PC-9 (cell line): ENCODE measurements around the gene PSEN1. TPM values are rescaled to one million over a fixed set of nuclear protein-coding genes. Genes with fewer than 3 reads are reported as not detected.

Experiments used
- BruUV-seq: library from RNA; stranded (reverse); fragments of 400-500 nt; replicated peaks from 2 replicates; lab custom pipeline; 2021; lab: Mats Ljungman, UMichigan
- CTCF ChIA-PET: fragments of 300-600 bp; sonication (Branson Sonifier 250); formaldehyde crosslinking; loops from one replicate; lab custom pipeline; 2022; ENCODE audit warnings: antibody characterized with exemption; lab: Charles Lee
- POLR2A ChIA-PET: fragments of 300-600 bp; sonication (Branson Sonifier 250); formaldehyde crosslinking; loops from one replicate; lab custom pipeline; 2022; ENCODE audit warnings: antibody characterized with exemption; ENCODE audit not compliant: unreplicated experiment; lab: Charles Lee
- DNase-seq, 2 experiments: peaks; one replicate each; pipeline versions ENCODE4 v3.0.0 to v3.0.0-alpha.2; 2015 to 2022; ENCODE audit warnings: mixed read lengths in 1 of 2
- H2AFZ ChIP-seq: fragments of 200-600 bp; sonication (generic); 2 replicates; pipeline ENCODE4 v1.8.1; 2017; ENCODE audit warnings: antibody characterized with exemption
- H3F3A ChIP-seq: fragments of 200-600 bp; sonication (generic); 2 replicates; pipeline ENCODE4 v1.8.1; 2017; ENCODE audit warnings: antibody characterized with exemption, mild to moderate bottlenecking, low read depth; ENCODE audit not compliant: insufficient read depth
- H3K27ac ChIP-seq: fragments of 200-600 bp; sonication (generic); 2 replicates; pipeline ENCODE4 v1.6.1; 2016; ENCODE audit warnings: mixed run types
- H3K27me3 ChIP-seq: fragments of 200-600 bp; sonication (generic); 2 replicates; pipeline ENCODE4 v1.6.1; 2016; ENCODE audit warnings: low read depth, mixed run types; ENCODE audit not compliant: insufficient read depth
- H3K36me3 ChIP-seq: fragments of 200-600 bp; sonication (generic); 2 replicates; pipeline ENCODE4 v1.6.1; 2016; ENCODE audit warnings: low read depth, mixed run types
- H3K4me1 ChIP-seq: fragments of 200-600 bp; sonication (generic); replicated peaks from 2 replicates; pipeline ENCODE4 v1.6.1; 2016; ENCODE audit warnings: mixed run types; ENCODE audit not compliant: insufficient read depth
- H3K4me2 ChIP-seq: fragments of 200-600 bp; sonication (generic); 2 replicates; pipeline ENCODE4 v1.6.1; 2017; ENCODE audit warnings: mixed run types
- H3K4me3 ChIP-seq: fragments of 200-600 bp; sonication (generic); 2 replicates; pipeline ENCODE4 v1.6.1; 2016; ENCODE audit warnings: mixed run types
- H3K79me2 ChIP-seq: fragments of 200-600 bp; sonication (generic); 2 replicates; pipeline ENCODE4 v1.6.1; 2017; ENCODE audit warnings: low read depth, mixed run types
- H3K9me2 ChIP-seq: fragments of 200-600 bp; sonication (generic); 2 replicates; pipeline ENCODE4 v1.8.1; 2017; ENCODE audit warnings: mild to moderate bottlenecking; ENCODE audit not compliant: insufficient read depth
- H3K9me3 ChIP-seq: fragments of 200-600 bp; sonication (generic); 2 replicates; pipeline ENCODE4 v1.8.1; 2016; ENCODE audit warnings: low read depth; ENCODE audit not compliant: insufficient read depth
- H4K20me1 ChIP-seq: fragments of 200-600 bp; sonication (generic); 2 replicates; pipeline ENCODE4 v1.8.1; 2017; ENCODE audit not compliant: insufficient read depth
- EZH2 ChIP-seq: fragments of 200-600 bp; sonication (generic); IDR thresholded peaks from 2 replicates; pipeline ENCODE4 v1.8.0; 2017; ENCODE audit warnings: antibody characterized with exemption, low read depth
- intact Hi-C: fragments of 100-400 bp; cut with micrococcal nuclease; formaldehyde crosslinking; loops from one replicate; pipeline ENCODE4 v1.10.0; 2022; ENCODE audit not compliant: unreplicated experiment
- total RNA-seq: library from RNA; stranded (reverse); gene quantifications from 2 replicates; pipeline ENCODE4 v1.2.3, GENCODE V29; 2021
- TF ChIP-seq, protein P1 (sequence below): fragments of 200-600 bp; sonication (generic); conservative IDR thresholded peaks from 2 replicates; pipeline ENCODE4 v1.6.1; 2017; ENCODE audit warnings: mixed run types, antibody characterized with exemption, mild to moderate bottlenecking, moderate library complexity

PSEN1 gene
- total RNA-seq, 1 experiment from 2014 or later: 44.0 TPM

- H3K36me3 ChIP-seq: no peaks in the 10 kb centered on the region
- no peaks in the 10 kb centered on the region for H3K9me3 ChIP-seq
- TF ChIP-seq EZH2: no peak
- TF ChIP-seq, protein P1, sequence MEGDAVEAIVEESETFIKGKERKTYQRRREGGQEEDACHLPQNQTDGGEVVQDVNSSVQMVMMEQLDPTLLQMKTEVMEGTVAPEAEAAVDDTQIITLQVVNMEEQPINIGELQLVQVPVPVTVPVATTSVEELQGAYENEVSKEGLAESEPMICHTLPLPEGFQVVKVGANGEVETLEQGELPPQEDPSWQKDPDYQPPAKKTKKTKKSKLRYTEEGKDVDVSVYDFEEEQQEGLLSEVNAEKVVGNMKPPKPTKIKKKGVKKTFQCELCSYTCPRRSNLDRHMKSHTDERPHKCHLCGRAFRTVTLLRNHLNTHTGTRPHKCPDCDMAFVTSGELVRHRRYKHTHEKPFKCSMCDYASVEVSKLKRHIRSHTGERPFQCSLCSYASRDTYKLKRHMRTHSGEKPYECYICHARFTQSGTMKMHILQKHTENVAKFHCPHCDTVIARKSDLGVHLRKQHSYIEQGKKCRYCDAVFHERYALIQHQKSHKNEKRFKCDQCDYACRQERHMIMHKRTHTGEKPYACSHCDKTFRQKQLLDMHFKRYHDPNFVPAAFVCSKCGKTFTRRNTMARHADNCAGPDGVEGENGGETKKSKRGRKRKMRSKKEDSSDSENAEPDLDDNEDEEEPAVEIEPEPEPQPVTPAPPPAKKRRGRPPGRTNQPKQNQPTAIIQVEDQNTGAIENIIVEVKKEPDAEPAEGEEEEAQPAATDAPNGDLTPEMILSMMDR: no peak
- intact Hi-C loops: no loop called here
- no peak for DNase-seq
- H2AFZ ChIP-seq: no peak overlapping the region
- H3F3A ChIP-seq: no peaks in the 10 kb centered on the region
- H3K4me2 ChIP-seq: no peak overlapping the region
- H3K79me2 ChIP-seq: no peaks in the 10 kb centered on the region
- no peak overlapping the region for H3K4me3 ChIP-seq
- ChIA-PET POLR2A (no interaction called here), CTCF (no interaction called here)
- no peaks in the 10 kb centered on the region for H3K9me2 ChIP-seq
- H3K4me1 ChIP-seq: no peaks in the 10 kb centered on the region
- no TSS peak for BruUV-seq
- H4K20me1 ChIP-seq: no peaks in the 10 kb centered on the region
- no peak overlapping the region for H3K27ac ChIP-seq
- H3K27me3 ChIP-seq: 0 out of 2 replicates have a peak, but pooled peaks cover 13% of the 10 kb centered on the region
Observed at GRCh38 chr14:73245480-73246325, 109.4 kb downstream of the PSEN1 start.

- 0 out of 2 replicates have a peak, but pooled peaks cover 13% of the 10 kb centered on the region for H3K27me3 ChIP-seq
- no peaks in the 10 kb centered on the region for H3K9me2 ChIP-seq
- no peak overlapping the region for H2AFZ ChIP-seq
- H3K4me1 ChIP-seq: no peaks in the 10 kb centered on the region
- H3K36me3 ChIP-seq: no peaks in the 10 kb centered on the region
- H3K79me2 ChIP-seq: no peaks in the 10 kb centered on the region
- no peak for TF ChIP-seq EZH2
- TF ChIP-seq, protein P1: no peak
- no peaks in the 10 kb centered on the region for H4K20me1 ChIP-seq
- intact Hi-C loops: no loop called here
- DNase-seq: no peak
- H3K4me3 ChIP-seq: no peak overlapping the region
- no TSS peak for BruUV-seq
- no peaks in the 10 kb centered on the region for H3K9me3 ChIP-seq
- no peaks in the 10 kb centered on the region for H3F3A ChIP-seq
- H3K4me2 ChIP-seq: no peak overlapping the region
- CTCF ChIA-PET: no interaction called here
- POLR2A ChIA-PET: no interaction called here
- no peak overlapping the region for H3K27ac ChIP-seq
Observed at GRCh38 chr14:73246387-73247150, 110.3 kb downstream of the PSEN1 start.

DNA sequence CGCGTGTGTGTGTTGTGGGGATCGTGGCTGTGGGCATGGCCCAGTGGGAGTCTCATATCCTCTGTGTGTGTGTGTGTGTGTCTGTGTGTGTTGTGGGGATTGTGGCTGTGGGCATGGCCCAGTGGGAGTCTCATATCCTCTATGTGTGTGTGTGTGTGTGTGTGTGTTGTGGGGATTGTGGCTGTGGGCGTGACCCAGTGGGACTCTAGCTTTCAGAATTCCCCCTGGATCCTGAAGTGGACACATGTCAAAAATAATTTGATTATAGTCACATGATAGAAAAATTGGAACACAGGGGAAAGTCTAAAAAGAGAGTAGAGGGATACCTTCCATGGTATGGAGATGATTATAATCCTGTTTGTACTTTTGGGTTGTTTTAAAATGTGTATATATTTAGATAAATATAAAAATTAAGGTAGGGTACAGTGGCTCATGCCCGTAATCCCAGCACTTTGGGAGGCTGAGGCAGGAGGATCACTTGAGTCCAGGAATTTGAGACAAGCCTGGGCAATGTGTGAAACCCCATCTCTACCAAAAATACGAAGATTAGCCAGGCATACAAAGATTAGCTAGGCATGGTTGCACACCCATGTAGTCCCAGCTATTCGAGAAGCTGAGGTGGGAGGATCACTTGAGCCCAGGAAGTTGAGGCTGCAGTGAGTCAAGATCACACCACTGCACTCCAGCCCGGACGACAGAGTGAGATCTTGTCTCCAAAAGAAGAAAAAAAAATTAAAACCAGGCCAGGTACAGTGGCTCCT lies 112.0 kb downstream of the PSEN1 start:
- Histone ChIP-seq H3K4me1 (no peaks in the 10 kb centered on the region), H4K20me1 (no peaks in the 10 kb centered on the region), H3K36me3 (no peaks in the 10 kb centered on the region), H3K4me3 (no peak overlapping the region), H3F3A (no peaks in the 10 kb centered on the region), H3K79me2 (no peaks in the 10 kb centered on the region), H3K27ac (no peak overlapping the region), H3K9me2 (no peaks in the 10 kb centered on the region), H3K27me3 (0 out of 2 replicates have a peak, but pooled peaks cover 13% of the 10 kb centered on the region), H3K4me2 (0 out of 2 replicates have a peak overlapping the region, but pooled peaks have one; percentile 7), H3K9me3 (no peaks in the 10 kb centered on the region), H2AFZ (peak overlapping the region; percentile 41; the same call in 1 of the 2 replicates)
- ChIA-PET POLR2A (no interaction called here), CTCF (interaction anchor here (0.6 kb wide), 1 partner anchor 116 kb away, joined by 15 read pairs; no protein-coding TSS in a partner anchor)
- TF ChIP-seq, protein P1: no peak
- no peak for TF ChIP-seq EZH2
- no TSS peak for BruUV-seq
- intact Hi-C loops: no loop called here
- DNase-seq: no peak
